Stimulated activated CD4-positive, alpha-beta T cell treated with anti-CD3 and anti-CD28 coated beads, Interleukin-1b, Interleukin-23, amount 100 ng/mL, for 1 hour (primary cell): ENCODE data around the gene TRMT5.

Experiments
- DNase-seq, 2 donors: peaks; one replicate each; pipeline ENCODE4 v3.0.0-alpha.2; 2020; ENCODE audit warnings: low read depth in 2 of 2

TRMT5 gene

DNA sequence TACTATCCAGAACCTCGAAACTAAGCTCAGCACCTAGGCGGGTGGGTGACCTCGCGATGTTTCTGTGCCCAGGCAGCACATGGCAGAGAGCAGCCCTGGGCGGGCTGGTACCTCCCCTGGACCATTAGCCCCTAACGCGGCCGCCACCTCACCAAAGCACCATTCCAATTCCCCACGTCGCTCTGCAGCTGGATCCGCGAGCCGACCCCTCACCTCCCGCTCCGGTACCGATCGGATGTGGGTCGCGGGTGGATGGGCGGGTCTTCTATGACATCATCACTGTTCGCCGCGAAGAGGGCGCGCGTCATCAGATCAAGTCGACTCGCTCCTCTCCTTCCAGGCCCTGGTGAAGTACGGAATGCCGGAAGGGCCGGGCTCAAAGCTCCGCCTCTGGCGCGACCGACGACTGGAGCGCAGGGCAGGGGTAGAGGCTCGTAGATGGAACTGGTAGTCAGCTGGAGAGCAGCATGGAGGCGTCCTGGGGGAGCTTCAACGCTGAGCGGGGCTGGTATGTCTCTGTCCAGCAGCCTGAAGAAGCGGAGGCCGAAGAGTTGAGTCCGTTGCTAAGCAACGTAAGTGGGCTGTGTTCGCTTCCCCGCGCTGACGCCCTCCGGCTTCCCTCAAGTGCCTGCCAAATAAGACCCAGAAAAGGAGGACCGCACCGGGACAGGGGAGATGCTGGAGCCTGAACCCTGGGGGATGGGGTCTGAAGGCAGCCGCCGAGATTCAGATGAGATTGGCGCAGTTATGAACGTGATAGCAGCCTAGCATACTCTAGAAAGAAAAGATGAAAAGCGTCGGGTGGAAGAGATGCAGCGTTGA, at the start of gene TRMT5, which contains the start of gene SLC38A6:
Gene TRMT5, minus strand, starts transcription at position 269 of the 822 bp plus-strand sequence. Its CDS starts 106 bp downstream, at position 163.
Gene SLC38A6, plus strand, starts transcription at position 435 of the 822 bp plus-strand sequence. Its CDS starts 33 bp downstream, at position 468.
- peak; percentile 72 to 85 for DNase-seq

- no peak for DNase-seq
Observed at GRCh38 chr14:61026526-61026925, 45.6 kb upstream of the TRMT5 start.

GRCh38 chr14:61025251-61026223, 44.7 kb upstream of the TRMT5 start:
- no peak for DNase-seq

DNA sequence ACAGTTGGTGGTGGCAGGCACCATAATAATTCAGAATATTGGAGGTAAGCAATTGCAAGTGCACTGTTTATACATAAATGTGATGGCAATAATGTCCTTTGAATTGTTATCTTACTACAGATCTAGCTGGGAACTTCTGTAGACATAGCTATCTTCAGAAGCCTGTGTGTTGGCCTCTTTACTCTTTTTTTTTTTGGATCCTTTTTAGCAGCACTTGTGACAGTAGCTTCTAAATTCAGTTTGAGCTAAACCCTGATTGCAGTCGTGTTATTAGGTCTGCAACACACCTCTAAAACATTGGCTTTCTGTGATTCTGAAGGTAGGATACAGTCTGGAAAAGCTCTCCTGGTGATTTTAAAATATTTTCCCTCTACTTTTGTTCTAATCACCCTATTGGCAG, 38.7 kb upstream of the TRMT5 start:
- no peak for DNase-seq

DNA sequence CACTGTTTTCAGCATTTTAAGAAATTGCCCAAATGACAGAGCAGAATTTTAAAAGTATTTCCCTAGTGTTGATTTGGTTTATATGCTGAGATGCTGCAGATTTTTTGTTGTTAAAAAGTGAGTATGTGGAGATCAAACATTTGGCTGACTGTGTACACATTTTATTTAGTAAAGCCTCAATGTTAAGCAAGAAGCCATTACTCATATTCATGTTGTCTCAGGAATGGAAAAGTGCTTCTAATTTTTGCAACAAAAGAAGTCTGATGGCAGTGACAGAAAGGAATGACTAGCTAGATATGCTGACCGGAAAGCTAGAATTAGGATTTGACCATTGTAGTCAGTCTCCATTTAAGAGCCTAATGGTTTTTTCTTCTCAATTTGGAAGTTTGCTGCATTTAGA, 22.7 kb upstream of the TRMT5 start:
- no peak for DNase-seq

- no peak for DNase-seq
Observed at GRCh38 chr14:60999536-60999935, 18.7 kb upstream of the TRMT5 start.

DNA sequence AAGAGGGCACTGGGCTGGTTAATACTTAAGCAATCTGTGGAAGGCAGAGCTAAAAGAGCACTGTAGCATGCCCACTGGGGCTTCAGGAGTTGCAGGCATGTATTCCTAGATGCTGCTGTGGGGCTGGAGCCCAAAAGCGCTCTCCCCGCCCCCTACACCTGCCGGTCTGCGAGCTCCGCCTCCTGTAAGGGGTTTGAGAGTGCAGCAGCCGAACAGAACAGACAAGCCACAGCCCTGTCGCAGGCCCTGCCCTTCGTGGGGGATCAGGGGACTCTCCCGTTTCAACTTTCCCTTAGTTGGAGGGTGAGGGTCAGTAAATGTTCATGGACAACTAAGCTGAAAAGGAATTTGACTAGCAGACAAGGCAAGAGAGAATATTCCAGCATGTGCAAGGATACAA, 17.7 kb upstream of the TRMT5 start:
- no peak for DNase-seq

- DNase-seq: no peak
Observed at GRCh38 chr14:60989599-60989998, 8.7 kb upstream of the TRMT5 start.

DNA sequence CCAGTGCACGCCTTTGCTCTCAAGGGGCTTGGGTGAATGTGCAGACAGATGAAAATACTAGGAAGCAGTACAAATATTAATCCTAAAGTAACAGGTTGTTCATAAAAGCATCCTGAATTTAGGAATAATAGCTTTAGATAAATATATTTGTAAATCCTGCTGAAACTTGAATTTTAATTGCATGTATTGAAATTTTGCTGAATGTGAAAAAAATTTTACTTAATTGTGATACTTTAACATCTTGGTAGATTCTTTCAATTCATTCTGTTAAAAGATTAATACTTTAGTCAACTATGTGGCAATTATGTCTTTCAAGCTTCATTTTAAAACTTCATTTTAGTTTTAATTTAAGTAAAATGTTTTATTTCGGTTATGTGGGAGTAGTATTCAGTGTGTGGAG, 5.6 kb upstream of the TRMT5 start:
- no peak for DNase-seq

DNA sequence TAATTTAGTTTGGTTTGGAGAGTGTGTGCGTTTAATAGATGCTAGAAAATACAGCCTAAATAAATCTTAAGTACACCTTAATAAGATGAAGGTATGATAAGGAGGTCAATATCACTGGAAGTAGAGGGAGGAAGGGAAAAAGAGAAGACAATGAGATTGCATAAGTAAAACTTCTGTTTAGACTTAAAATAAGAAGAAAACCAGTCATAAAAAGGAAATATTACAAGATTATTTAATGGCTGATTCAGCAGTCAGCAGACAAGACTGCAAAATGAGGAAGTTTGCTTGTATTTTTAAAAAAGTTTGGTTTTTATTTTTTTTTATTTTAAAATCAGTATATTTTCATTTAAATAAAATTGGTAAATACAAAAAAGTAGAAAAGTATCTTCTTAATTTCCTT, 3.3 kb upstream of the TRMT5 start:
- no peak for DNase-seq

GRCh38 chr14:60981633-60982455, 965 bp upstream of the TRMT5 start:
- DNase-seq: no peak

DNA sequence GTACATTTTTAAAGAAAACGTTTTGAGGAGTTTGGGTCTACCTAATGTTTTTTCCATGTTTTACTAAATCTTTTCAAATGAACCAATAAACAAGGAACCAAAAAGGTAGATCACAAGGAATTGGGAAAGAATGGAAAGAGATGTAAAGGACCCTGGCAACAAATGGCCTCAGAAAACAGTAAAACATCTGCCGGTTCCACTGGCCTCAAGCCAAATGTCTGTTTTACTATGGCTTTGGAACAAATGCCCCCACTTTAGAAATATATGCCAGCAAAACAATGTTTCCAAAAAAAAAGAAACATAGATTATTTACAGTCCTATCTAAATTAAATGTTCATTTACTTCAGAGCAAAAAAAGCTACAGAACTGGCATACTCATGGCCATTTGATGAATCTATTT, 3.0 kb downstream of the TRMT5 start:
- no peak for DNase-seq

GRCh38 chr14:60975551-60975950, 5.3 kb downstream of the TRMT5 start:
- no peak for DNase-seq

GRCh38 chr14:60974090-60974651, 6.7 kb downstream of the TRMT5 start:
- DNase-seq: no peak

DNA sequence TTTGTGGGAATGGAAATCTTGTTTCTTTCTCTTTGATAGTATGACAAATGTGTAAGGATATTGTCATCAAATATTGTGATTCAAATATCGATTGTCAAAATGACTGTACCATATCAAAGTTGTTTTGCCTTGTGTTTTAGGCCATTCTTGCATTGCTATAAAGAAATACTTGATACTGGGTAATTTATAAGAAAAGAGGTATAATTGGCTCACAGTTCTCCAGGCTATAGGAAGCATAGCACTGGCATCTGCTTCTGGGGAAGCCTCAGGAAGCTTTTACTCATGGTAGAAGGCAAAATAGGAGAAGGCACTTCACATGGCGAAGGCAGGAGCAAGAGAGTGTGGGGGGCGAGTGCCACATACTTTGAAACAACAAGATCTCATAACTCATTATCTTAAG, 7.8 kb downstream of the TRMT5 start:
- no peak for DNase-seq

- no peak for DNase-seq
Observed at GRCh38 chr14:60972295-60972694, 8.6 kb downstream of the TRMT5 start.

DNA sequence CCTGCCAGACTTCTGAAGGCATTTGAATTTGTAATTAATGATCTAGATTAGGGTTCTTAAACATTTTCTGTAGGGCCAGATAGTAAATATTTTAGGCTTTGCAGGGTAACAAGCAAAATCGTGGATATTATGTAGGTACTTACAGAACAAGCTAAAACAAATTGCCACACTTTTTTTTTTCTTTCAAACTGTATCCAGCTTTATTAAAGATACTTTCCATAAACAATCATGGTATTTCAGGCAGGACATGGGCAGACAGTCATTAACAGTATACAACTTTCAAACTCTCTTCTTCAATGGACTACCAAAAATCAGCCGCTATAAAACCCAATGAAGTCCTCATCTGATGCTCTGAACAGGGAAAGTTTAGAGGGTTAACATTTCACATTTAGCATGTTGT, 9.6 kb downstream of the TRMT5 start:
- no peak for DNase-seq

DNA sequence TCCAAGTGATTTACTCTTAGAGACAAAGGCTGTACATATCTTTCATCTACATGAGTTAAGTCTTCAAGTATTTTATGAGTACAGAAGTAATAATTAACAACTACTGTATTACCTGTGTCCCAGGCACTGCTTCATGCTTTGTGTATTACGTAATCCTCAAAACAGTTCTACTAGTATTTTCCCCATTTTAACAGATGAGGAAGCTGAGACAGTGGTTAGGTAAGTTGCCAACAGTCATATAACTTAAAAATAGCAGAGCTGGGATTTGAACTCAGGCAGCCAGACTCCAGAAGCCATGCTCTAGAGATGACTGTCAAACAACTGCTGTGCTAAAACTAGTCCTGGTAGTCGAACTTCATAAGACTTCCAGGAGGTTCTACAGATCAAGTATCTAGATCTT, 10.7 kb downstream of the TRMT5 start:
- no peak for DNase-seq

- no peak for DNase-seq
Observed at GRCh38 chr14:60968671-60969070, 12.2 kb downstream of the TRMT5 start.

- no peak for DNase-seq
Observed at GRCh38 chr14:60968099-60968498, 12.8 kb downstream of the TRMT5 start.

GRCh38 chr14:60965402-60965801, 15.5 kb downstream of the TRMT5 start:
- DNase-seq: no peak
